GM04504 (cell line): ENCODE data around the gene GJD3.
"Not testable (repeated sequence)": the region's sequence is repeated elsewhere in the genome, so short reads cannot be mapped to it uniquely, and the experiment has no call there.

Source experiments
- DNase-seq: peaks from one replicate; pipeline ENCODE4 v3.0.0-alpha.2; 2012; ENCODE audit warnings: low read depth

The GJD3 gene

GRCh38 chr17:40367728-40368127 is 3.2 kb upstream of the GJD3 start:
- DNase-seq, result not testable (repeated sequence)

DNA sequence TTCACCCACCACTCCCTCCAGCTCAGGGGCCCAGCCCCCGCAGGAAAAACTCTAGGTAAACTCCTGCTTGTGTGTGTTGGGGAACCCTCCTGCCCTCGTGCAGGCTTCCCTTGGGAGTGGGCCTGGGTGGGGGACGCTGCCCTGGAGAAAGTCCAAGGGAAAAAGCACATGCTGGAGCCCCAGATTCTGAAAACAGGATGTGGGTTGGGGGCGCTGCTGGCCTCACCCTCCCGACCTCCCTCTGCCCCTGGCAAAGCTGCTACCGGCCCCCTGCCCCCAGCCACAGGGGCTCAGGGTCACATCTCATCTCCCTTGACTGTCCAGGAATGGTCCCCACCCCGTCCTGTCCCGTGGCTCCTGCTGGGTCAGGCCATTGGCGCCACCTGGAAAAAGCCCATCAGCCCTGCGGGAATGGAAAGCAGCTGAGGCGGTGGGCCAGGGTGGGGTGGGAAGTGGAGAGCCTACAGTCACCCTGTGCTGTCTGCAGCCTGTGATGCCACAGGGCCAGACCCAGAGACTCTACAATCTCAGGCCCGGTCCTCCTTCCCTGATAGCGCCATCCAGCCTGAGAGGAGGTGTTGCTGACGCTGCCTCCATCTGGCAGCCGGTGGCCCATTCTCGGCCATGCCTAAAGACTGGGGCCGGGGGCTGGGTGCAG is 2.5 kb upstream of the GJD3 start:
- DNase-seq, result no peak

- DNase-seq, result no peak
These were observed 1.7 kb upstream of the GJD3 start for GRCh38 chr17:40366076-40366860.

- DNase-seq, result no peak
These were observed 369 bp upstream of the GJD3 start for GRCh38 chr17:40364906-40365305.

- no peak for DNase-seq
These were observed 1.3 kb downstream of the GJD3 start for GRCh38 chr17:40363111-40363827.

- no peak for DNase-seq
These were observed 1.8 kb downstream of the GJD3 start for GRCh38 chr17:40362696-40363110.

DNA sequence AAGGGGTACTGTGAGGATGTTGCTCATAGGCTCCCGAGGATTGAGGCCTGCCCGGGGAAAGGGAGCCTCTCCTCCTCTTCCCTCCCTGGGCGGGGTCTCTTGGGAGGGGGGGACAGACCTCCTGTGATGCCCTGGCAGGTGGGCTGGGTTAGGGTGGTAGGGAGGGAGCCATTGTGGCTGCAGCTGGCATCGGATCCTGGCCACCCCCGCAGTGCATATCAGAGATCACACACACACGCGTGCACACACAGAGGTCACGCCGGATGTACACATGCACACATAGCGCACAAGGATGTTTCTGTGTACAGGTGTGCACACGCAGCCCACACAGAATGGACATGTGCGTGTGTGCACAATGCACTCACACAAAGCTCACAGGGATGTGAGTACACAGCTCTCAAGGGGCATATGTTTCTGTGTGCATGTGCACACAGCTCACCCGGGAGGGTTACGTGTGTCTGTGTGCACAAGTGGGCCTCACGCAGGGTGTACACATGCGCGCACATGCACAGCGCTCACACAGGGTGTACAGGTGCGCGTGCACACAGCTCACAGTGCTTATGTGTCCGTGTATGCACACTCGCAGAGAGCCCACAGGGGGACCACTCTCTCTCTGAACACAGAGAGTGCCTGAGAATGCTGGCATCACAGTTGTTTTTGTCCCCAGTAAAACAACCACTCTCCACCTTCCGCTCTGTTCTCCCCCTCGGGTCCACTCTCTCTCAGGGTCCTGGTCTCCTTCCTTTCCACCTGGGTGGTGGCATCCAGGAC is 2.4 kb downstream of the GJD3 start:
- no peak for DNase-seq

DNA sequence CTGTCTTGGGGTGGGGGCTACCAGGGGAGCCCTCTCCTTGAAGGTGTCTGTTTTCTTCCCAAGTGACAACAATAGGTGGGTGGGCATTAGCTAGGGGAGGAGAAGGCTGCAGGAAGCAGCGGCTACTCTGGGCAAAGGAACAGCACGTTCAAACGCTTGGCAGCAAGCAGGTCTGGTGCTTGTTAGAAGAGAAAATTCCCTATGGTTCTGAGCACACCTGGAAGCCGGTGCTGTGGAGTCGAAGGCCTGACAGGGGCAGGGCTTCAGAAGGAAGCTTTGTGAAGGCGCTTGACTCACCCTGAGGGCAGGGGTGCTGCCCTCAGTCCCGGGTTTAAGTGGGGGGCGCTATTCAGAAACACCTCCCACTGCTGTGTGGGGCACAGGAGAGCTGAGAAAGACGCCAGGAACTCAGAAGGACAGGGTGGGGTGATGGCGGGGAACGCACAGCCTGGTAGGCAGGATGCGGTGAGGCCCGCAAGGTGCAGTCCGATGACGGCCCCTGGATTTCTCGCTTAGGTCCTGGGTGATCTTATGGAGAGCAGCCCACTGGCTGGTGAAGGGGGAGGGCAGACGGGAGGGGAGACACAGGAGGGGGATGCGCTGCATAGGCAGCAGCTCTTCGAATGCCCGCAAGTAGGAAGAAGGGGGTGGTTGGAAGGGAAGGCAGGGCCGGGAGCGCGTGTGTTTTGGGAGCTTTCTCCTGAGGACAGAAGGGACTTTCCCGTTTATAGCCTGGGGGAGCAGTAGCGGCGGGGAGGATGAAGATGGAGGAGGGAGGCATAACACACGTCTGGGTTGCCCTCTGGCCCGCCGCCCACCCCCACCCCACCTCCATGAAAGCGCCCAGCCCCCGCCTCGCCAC is 3.2 kb downstream of the GJD3 start:
- DNase-seq, result no peak

DNA sequence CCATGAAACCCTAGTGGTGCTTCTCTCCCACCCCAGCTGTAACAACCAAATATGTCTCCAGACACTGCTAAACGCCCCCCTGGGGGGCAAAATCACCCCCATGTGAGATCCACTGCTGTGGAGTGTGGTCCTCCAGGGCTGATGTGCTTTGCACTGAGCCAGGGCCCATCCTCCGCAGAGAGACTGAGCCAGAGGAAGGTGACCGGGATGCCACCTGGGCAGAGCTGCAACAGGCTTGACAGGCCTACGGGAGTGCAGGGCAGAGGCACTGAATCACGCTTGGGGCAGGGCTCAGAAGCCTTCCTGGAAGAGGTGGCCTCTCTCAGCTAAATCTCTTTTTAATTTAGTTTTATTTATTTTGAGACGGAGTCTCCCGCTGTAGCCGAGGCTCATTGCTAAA is 4.4 kb downstream of the GJD3 start:
- DNase-seq, result no peak

- DNase-seq, result peak; percentile 70
These were observed 6.1 kb downstream of the GJD3 start for GRCh38 chr17:40358323-40359038.

DNA sequence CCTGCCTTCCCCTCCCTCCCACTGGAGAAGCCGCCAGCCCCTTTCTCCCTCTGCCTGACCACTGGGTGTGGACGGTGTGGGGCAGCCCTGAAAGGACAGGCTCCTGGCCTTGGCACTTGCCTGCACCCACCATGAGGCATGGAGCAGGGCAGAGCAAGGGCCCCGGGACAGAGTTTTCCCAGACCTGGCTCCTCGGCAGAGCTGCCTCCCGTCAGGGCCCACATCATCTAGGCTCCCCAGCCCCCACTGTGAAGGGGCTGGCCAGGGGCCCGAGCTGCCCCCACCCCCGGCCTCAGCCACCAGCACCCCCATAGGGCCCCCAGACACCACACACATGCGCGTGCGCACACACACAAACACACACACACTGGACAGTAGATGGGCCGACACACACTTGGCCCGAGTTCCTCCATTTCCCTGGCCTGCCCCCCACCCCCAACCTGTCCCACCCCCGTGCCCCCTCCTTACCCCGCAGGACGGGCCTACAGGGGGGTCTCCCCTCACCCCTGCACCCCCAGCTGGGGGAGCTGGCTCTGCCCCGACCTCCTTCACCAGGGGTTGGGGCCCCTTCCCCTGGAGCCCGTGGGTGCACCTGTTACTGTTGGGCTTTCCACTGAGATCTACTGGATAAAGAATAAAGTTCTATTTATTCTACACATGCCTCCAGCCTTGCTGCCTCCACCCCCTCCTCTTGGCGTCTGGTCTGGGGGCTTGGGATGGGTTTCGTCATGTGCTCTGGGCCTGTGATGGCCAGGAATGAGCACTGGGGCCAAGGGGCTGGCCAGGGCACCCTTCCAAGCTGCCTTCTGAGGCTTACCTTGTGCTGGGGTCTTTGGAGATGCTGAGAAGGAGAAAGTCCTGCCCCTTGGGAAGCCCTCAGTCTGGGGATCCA is 7.3 kb downstream of the GJD3 start:
- DNase-seq, result no peak

DNA sequence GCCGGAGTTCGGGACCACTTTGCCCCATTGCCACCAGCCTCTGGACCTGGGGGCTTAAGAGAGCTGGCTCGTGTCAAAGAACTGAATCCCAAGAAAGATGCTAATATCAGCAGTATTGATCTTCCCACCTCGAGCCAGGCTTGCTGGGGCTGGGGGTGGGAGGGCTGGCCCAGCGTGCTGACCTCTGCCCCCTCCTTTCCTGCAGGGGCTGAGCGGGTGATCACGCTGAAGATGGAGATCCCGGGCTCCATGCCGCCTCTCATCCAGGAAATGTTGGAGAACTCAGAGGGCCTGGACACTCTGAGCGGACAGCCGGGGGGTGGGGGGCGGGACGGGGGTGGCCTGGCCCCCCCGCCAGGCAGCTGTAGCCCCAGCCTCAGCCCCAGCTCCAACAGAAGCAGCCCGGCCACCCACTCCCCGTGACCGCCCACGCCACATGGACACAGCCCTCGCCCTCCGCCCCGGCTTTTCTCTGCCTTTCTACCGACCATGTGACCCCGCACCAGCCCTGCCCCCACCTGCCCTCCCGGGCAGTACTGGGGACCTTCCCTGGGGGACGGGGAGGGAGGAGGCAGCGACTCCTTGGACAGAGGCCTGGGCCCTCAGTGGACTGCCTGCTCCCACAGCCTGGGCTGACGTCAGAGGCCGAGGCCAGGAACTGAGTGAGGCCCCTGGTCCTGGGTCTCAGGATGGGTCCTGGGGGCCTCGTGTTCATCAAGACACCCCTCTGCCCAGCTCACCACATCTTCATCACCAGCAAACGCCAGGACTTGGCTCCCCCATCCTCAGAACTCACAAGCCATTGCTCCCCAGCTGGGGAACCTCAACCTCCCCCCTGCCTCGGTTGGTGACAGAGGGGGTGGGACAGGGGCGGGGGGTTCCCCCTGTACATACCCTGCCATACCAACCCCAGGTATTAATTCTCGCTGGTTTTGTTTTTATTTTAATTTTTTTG is 8.5 kb downstream of the GJD3 start:
- DNase-seq, result no peak

DNA sequence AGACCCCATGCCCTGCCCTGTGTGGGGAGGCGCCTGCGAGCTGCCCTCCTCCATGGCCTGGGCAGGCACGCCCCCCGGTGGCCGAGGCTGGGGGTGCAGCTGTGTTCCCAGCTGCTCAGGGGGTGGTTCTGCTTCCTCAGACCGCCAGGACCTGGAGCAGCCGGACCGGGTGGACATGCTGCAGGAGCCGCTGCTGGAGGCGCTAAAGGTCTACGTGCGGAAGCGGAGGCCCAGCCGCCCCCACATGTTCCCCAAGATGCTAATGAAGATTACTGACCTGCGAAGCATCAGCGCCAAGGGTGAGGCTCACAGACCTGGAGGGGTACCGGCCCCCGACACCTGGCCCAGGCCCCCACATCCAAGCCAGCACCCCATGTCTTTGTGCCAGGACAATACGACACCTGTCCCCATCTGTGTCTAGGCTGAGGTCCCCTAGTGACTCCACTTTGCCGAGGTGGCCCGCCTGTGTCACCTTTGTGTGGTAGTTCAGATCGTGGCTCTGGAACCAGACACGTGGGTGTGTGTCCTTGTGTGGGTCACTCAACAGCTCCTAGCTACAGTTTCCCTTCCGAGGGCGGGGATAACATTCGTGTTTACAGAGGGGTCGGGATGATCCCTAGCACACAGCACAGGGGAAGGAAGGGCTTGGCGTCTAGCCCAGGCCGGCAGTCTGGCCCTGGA is 9.3 kb downstream of the GJD3 start:
- no peak for DNase-seq

DNA sequence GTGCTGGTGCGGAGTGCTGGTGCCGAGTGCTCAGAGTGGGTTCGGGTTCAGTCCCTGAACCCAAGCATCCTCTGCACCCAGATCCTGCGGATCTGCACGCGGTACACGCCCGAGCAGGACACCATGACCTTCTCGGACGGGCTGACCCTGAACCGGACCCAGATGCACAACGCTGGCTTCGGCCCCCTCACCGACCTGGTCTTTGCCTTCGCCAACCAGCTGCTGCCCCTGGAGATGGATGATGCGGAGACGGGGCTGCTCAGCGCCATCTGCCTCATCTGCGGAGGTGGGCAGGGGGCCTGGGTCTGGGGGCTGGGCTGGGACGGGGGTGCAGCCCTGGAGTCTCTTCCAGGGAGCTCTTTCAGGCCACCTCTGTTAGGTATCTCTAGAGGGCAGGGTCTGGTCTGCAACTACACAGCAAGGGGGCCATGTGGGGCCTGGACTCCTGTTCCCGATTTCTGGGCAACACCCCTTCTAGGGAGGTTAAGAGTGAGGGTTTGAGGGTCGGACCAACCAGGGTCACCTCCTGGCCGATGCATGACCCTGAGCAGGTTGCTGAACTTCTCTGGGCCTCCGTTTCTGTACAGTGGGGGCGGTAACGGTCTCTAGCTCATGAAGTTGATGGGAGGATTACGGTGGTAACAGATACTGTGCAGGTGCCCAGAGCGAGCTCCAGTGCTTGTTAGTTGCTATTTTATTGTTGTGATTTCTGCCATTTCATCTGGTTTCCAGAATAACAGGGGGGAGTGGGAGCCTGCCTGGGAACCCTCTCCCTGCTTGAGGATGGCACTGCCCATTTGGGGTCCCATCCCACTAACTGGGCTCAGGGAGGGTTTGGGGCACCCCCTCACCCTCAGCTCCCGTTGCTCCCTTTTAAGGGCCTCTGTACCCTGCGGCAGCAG is 10.1 kb downstream of the GJD3 start:
- no peak for DNase-seq

DNA sequence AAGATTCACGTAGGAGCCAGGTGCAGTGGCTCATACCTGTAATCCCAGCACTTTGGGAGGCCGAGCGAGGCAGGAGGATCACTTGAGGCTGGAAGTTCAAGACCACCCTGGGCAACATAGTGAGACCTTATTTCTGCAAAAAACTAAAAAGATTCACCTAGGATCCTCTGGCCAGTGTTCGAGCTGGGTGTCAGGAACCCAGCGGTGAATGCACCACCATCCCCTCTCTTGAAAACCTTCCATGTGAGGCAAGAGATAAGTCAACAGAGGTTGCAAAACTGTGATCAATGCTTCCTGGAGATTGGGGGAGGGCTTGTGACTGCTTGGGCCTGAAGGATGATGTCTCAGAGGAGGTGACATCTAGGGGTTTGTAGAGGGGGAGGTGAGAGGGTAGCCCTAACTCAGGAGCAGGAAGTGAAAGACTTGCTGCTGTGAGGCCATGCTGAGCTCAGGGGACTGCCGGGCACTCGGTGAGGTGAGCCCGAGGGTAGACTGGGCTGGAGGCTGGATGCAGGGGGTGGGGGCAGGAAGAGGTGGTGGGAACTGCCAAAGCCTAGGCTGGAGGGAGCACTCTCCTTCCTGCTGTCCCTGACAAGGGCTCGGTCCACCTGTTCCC is 11.7 kb downstream of the GJD3 start:
- no peak for DNase-seq

GRCh38 chr17:40352237-40352778 is 12.2 kb downstream of the GJD3 start:
- DNase-seq, result no peak
